Mesendoderm (in vitro differentiated cells): ENCODE measurements around the gene FNDC3A.

Experiments
- DNase-seq: peaks from one replicate; pipeline ENCODE4 v3.0.0; 2013
- H2AK5ac ChIP-seq: 2 replicates; pipeline ENCODE4 v1.6.1; 2013; ENCODE audit warnings: low read length, inconsistent platforms
- H2BK120ac ChIP-seq: 2 replicates; pipeline ENCODE4 v1.6.1; 2013; ENCODE audit warnings: low read depth, mild to moderate bottlenecking, low read length, moderate library complexity, mixed read lengths
- H2BK15ac ChIP-seq: replicated peaks from 2 replicates; pipeline ENCODE4 v1.6.1; 2013; ENCODE audit warnings: low read depth, mild to moderate bottlenecking, moderate library complexity
- H2BK5ac ChIP-seq: 2 replicates; pipeline ENCODE4 v1.6.1; 2013; ENCODE audit warnings: low read length, inconsistent platforms
- H3K18ac ChIP-seq: 2 replicates; pipeline ENCODE4 v1.6.1; 2013; ENCODE audit warnings: mild to moderate bottlenecking, low read length, mixed read lengths
- H3K23ac ChIP-seq: one replicate; pipeline ENCODE4 v1.6.1; 2013; ENCODE audit warnings: low read length
- H3K27ac ChIP-seq: 2 replicates; pipeline ENCODE4 v1.5.1; 2013; ENCODE audit warnings: low read depth, mild to moderate bottlenecking, inconsistent platforms, low read length, moderate library complexity
- H3K27me3 ChIP-seq: 2 replicates; pipeline ENCODE4 v1.6.1; 2013; ENCODE audit warnings: low read length, control low read depth, mild to moderate bottlenecking, inconsistent platforms; ENCODE audit not compliant: insufficient read depth, poor library complexity
- H3K36me3 ChIP-seq: 2 replicates; pipeline ENCODE4 v1.6.1; 2013; ENCODE audit warnings: low read length, inconsistent platforms; ENCODE audit not compliant: control insufficient read depth, insufficient read depth
- H3K4ac ChIP-seq: one replicate; pipeline ENCODE4 v1.6.1; 2013; ENCODE audit warnings: low read depth, mild to moderate bottlenecking, low read length, moderate library complexity
- H3K4me1 ChIP-seq: 2 replicates; pipeline ENCODE4 v1.6.1; 2013; ENCODE audit warnings: low read depth, low read length, inconsistent platforms; ENCODE audit not compliant: control insufficient read depth
- H3K4me2 ChIP-seq: 2 replicates; pipeline ENCODE4 v1.6.1; 2013; ENCODE audit warnings: low read length
- H3K4me3 ChIP-seq: 2 replicates; pipeline ENCODE4 v1.5.1; 2013; ENCODE audit warnings: mild to moderate bottlenecking, low read length
- H3K56ac ChIP-seq: one replicate; pipeline ENCODE4 v1.6.1; 2013; ENCODE audit warnings: low read length
- H3K79me1 ChIP-seq: 2 replicates; pipeline ENCODE4 v1.6.1; 2013; ENCODE audit warnings: low read length, inconsistent platforms
- H3K79me2 ChIP-seq: 2 replicates; pipeline ENCODE4 v1.6.1; 2013; ENCODE audit warnings: mild to moderate bottlenecking, low read length; ENCODE audit not compliant: control insufficient read depth, insufficient read depth
- H3K9ac ChIP-seq: 2 replicates; pipeline ENCODE4 v1.6.1; 2013; ENCODE audit warnings: low read length, inconsistent platforms
- H4K5ac ChIP-seq: one replicate; pipeline ENCODE4 v1.6.1; 2013; ENCODE audit warnings: low read length
- H4K8ac ChIP-seq: one replicate; pipeline ENCODE4 v1.6.1; 2013; ENCODE audit warnings: low read depth, mild to moderate bottlenecking, control low read depth, low read length, moderate library complexity
- WGBS: extraction: QIAGEN DNeasy Blood & Tissue Kit; methylation state at CpG from one replicate; pipeline ENCODE4 v1.1.7; 2013; ENCODE audit warnings: low lambda C conversion rate, missing lambda C conversion rate; ENCODE audit not compliant: insufficient coverage; ENCODE audit errors: extremely low coverage; 5-methylcytosine and 5-hydroxymethylcytosine counted together

The FNDC3A gene

GRCh38 chr13:49165798-49166752, 190.4 kb downstream of the FNDC3A start:
- H2AK5ac ChIP-seq = no peak overlapping the region
- DNase-seq = no peak
- no peak overlapping the region for H2BK15ac ChIP-seq
- H3K79me1 ChIP-seq = peaks cover 5% of the 10 kb centered on the region
- H2BK5ac ChIP-seq = no peak overlapping the region
- no peak overlapping the region for H3K9ac ChIP-seq
- H3K79me2 ChIP-seq = peaks cover 3% of the 10 kb centered on the region
- H3K4me3 ChIP-seq = no peak overlapping the region
- H3K23ac ChIP-seq = no peak overlapping the region
- WGBS = no CpG with 5 or more reads among the region's 5 CpGs
- H3K36me3 ChIP-seq = no peaks in the 10 kb centered on the region
- no peak overlapping the region for H3K4me2 ChIP-seq
- H3K18ac ChIP-seq = no peak overlapping the region
- no peak overlapping the region for H3K27ac ChIP-seq
- H4K8ac ChIP-seq = no peak overlapping the region
- H3K56ac ChIP-seq = no peak overlapping the region
- no peak overlapping the region for H3K4ac ChIP-seq
- H3K4me1 ChIP-seq = no peaks in the 10 kb centered on the region
- H4K5ac ChIP-seq = no peak overlapping the region
- no peaks in the 10 kb centered on the region for H3K27me3 ChIP-seq
- H2BK120ac ChIP-seq = no peak overlapping the region

- Histone ChIP-seq H3K56ac (no peak overlapping the region), H3K4ac (no peak overlapping the region), H3K4me2 (no peak overlapping the region)
Observed at GRCh38 chr13:49171359-49171758, 195.6 kb downstream of the FNDC3A start.

GRCh38 chr13:49183672-49184325, 208.1 kb downstream of the FNDC3A start:
- H2BK120ac ChIP-seq = peak overlapping the region; percentile 15
- no peak overlapping the region for H4K8ac ChIP-seq
- H3K9ac ChIP-seq = no peak overlapping the region
- H3K36me3 ChIP-seq = no peaks in the 10 kb centered on the region
- no peak overlapping the region for H2AK5ac ChIP-seq
- H3K79me2 ChIP-seq = no peaks in the 10 kb centered on the region
- H4K5ac ChIP-seq = no peak overlapping the region
- H3K23ac ChIP-seq = no peak overlapping the region
- H3K4me3 ChIP-seq = no peak overlapping the region
- WGBS = no CpG with 5 or more reads among the region's 1 CpG
- H3K4me2 ChIP-seq = no peak overlapping the region
- peak overlapping the region; percentile 5 for H2BK5ac ChIP-seq
- peaks cover 11% of the 10 kb centered on the region for H3K4me1 ChIP-seq
- H3K27me3 ChIP-seq = no peaks in the 10 kb centered on the region
- H3K18ac ChIP-seq = peak overlapping the region; percentile 23
- no peaks in the 10 kb centered on the region for H3K79me1 ChIP-seq
- peak overlapping the region; percentile 39 for H3K27ac ChIP-seq
- no peak overlapping the region for H2BK15ac ChIP-seq
- DNase-seq = peak; percentile 26
- H3K4ac ChIP-seq = no peak overlapping the region
- H3K56ac ChIP-seq = peak overlapping the region; percentile 26

More at GRCh38 chr13:49171359-49171758, 195.6 kb downstream of the FNDC3A start:
- Histone ChIP-seq H2BK5ac (no peak overlapping the region), H3K36me3 (no peaks in the 10 kb centered on the region), H4K5ac (no peak overlapping the region), H2AK5ac (no peak overlapping the region), H3K79me1 (no peaks in the 10 kb centered on the region), H3K27ac (no peak overlapping the region), H4K8ac (no peak overlapping the region), H2BK15ac (no peak overlapping the region), H3K4me1 (no peaks in the 10 kb centered on the region), H3K4me3 (no peak overlapping the region), H2BK120ac (no peak overlapping the region), H3K23ac (no peak overlapping the region), H3K18ac (no peak overlapping the region), H3K27me3 (no peaks in the 10 kb centered on the region), H3K9ac (no peak overlapping the region), H3K79me2 (no peaks in the 10 kb centered on the region)
- DNase-seq = no peak

- Histone ChIP-seq H2AK5ac (no peak overlapping the region), H3K18ac (no peak overlapping the region)
Observed at GRCh38 chr13:49184621-49185020, 208.9 kb downstream of the FNDC3A start.

GRCh38 chr13:49185264-49185663, 209.6 kb downstream of the FNDC3A start:
- no peaks in the 10 kb centered on the region for H3K79me2 ChIP-seq
- H3K4me3 ChIP-seq = no peak overlapping the region
- H3K4me2 ChIP-seq = no peak overlapping the region
- no peak overlapping the region for H3K27ac ChIP-seq
- WGBS = no CpG with 5 or more reads among the region's 1 CpG
- no peak overlapping the region for H3K9ac ChIP-seq
- H2AK5ac ChIP-seq = no peak overlapping the region
- H3K4ac ChIP-seq = no peak overlapping the region
- no peak overlapping the region for H4K8ac ChIP-seq
- peak overlapping the region; percentile 50 for H3K56ac ChIP-seq
- DNase-seq = no peak
- peaks cover 11% of the 10 kb centered on the region for H3K4me1 ChIP-seq
- H3K27me3 ChIP-seq = no peaks in the 10 kb centered on the region
- H3K23ac ChIP-seq = no peak overlapping the region
- H3K79me1 ChIP-seq = no peaks in the 10 kb centered on the region
- no peak overlapping the region for H4K5ac ChIP-seq
- no peaks in the 10 kb centered on the region for H3K36me3 ChIP-seq
- H2BK15ac ChIP-seq = no peak overlapping the region
- H3K18ac ChIP-seq = no peak overlapping the region
- peak overlapping the region; percentile 64 for H2BK120ac ChIP-seq
- H2BK5ac ChIP-seq = peak overlapping the region; percentile 51

More at GRCh38 chr13:49184621-49185020, 208.9 kb downstream of the FNDC3A start:
- no peak overlapping the region for H3K4ac ChIP-seq
- H3K79me1 ChIP-seq = no peaks in the 10 kb centered on the region
- no peak overlapping the region for H3K56ac ChIP-seq
- no peak overlapping the region for H3K4me3 ChIP-seq
- H2BK120ac ChIP-seq = no peak overlapping the region
- no peak overlapping the region for H3K23ac ChIP-seq
- no peak overlapping the region for H4K5ac ChIP-seq
- no peak overlapping the region for H3K4me2 ChIP-seq
- no CpG with 5 or more reads among the region's 4 CpGs for WGBS
- peaks cover 11% of the 10 kb centered on the region for H3K4me1 ChIP-seq
- peak overlapping the region; percentile 39 for H3K27ac ChIP-seq
- no peak overlapping the region for H4K8ac ChIP-seq
- DNase-seq = peak; percentile 83
- no peaks in the 10 kb centered on the region for H3K79me2 ChIP-seq
- H2BK15ac ChIP-seq = no peak overlapping the region
- H3K27me3 ChIP-seq = no peaks in the 10 kb centered on the region
- H3K9ac ChIP-seq = no peak overlapping the region
- H3K36me3 ChIP-seq = no peaks in the 10 kb centered on the region
- H2BK5ac ChIP-seq = no peak overlapping the region
